Fibroblast of pulmonary artery (primary cell): Measurements from ENCODE around the gene OR7G3.

Source experiments
- DNase-seq: peaks from one replicate; pipeline ENCODE4 v3.0.0-alpha.2; 2010; ENCODE audit warnings: low read depth
- H3K4me3 ChIP-seq: replicated peaks from 2 replicates; pipeline ENCODE4 v1.5.1; 2011; ENCODE audit warnings: low read depth, mild to moderate bottlenecking, control low read depth, low read length, moderate library complexity
- CTCF ChIP-seq: IDR thresholded peaks from 2 replicates; pipeline ENCODE4 v1.5.1; 2011; ENCODE audit warnings: mild to moderate bottlenecking, control low read depth, low read length, inconsistent platforms; ENCODE audit errors: missing control alignments

The OR7G3 gene

GRCh38 chr19:9116547-9116946, 10.2 kb downstream of the OR7G3 start:
- no peak overlapping the region for H3K4me3 ChIP-seq
- DNase-seq, result no peak
- TF ChIP-seq CTCF, result no peak

- no peak for TF ChIP-seq CTCF
Observed at GRCh38 chr19:9115307-9115813, 11.4 kb downstream of the OR7G3 start, which contains the start of gene OR7G1. Gene OR7G1, minus strand, starts transcription at chr19:9115763. Its CDS starts 0 bp downstream, at chr19:9115763.

GRCh38 chr19:9109959-9110358, 16.8 kb downstream of the OR7G3 start:
- TF ChIP-seq CTCF, result no peak
- no peak overlapping the region for H3K4me3 ChIP-seq
- DNase-seq, result no peak

More at GRCh38 chr19:9115307-9115813, 11.4 kb downstream of the OR7G3 start, which contains the start of gene OR7G1:
- no peak for DNase-seq
- no peak within 1 kb of the TSS for H3K4me3 ChIP-seq

- no peak for DNase-seq
- TF ChIP-seq CTCF, result no peak
- no peak within 1 kb of the TSS for H3K4me3 ChIP-seq
Observed at GRCh38 chr19:9107375-9107774, 19.4 kb downstream of the OR7G3 start, which contains the start of gene OR7G2. Gene OR7G2, minus strand, starts transcription at chr19:9107475. Its CDS starts 4,232 bp downstream, at chr19:9103243.

GRCh38 chr19:9086761-9087160, 40.0 kb downstream of the OR7G3 start, which contains the start of gene OR1M1:
Gene OR1M1, plus strand, starts transcription at chr19:9087061. Its CDS starts 6,184 bp downstream, at chr19:9093245.
- no peak for TF ChIP-seq CTCF
- DNase-seq, result no peak
- no peak within 1 kb of the TSS for H3K4me3 ChIP-seq

- no peak for TF ChIP-seq CTCF
- no peak for DNase-seq
Observed at GRCh38 chr19:9078651-9079050, 48.1 kb downstream of the OR7G3 start.

GRCh38 chr19:9076901-9077300, 49.8 kb downstream of the OR7G3 start:
- DNase-seq, result no peak
- H3K4me3 ChIP-seq, result no peak overlapping the region
- no peak for TF ChIP-seq CTCF

More at GRCh38 chr19:9078651-9079050, 48.1 kb downstream of the OR7G3 start:
- H3K4me3 ChIP-seq, result no peak overlapping the region
